HTR-8/SVneo (cell line): ENCODE data around the gene COASY.
"Not testable (repeated sequence)": the region's sequence is repeated elsewhere in the genome, so short reads cannot be mapped to it uniquely, and the experiment has no call there.

ENCODE experiments used
- DNase-seq: peaks from one replicate; pipeline ENCODE4 v3.0.0; 2011; ENCODE audit warnings: low spot score, mixed read lengths; ENCODE audit not compliant: insufficient read length
- FAIRE-seq: peaks from 2 replicates; lab custom pipeline; 2011; peaks lifted over from hg19 to GRCh38; lab: Jason Lieb, UNC

Gene COASY

DNA sequence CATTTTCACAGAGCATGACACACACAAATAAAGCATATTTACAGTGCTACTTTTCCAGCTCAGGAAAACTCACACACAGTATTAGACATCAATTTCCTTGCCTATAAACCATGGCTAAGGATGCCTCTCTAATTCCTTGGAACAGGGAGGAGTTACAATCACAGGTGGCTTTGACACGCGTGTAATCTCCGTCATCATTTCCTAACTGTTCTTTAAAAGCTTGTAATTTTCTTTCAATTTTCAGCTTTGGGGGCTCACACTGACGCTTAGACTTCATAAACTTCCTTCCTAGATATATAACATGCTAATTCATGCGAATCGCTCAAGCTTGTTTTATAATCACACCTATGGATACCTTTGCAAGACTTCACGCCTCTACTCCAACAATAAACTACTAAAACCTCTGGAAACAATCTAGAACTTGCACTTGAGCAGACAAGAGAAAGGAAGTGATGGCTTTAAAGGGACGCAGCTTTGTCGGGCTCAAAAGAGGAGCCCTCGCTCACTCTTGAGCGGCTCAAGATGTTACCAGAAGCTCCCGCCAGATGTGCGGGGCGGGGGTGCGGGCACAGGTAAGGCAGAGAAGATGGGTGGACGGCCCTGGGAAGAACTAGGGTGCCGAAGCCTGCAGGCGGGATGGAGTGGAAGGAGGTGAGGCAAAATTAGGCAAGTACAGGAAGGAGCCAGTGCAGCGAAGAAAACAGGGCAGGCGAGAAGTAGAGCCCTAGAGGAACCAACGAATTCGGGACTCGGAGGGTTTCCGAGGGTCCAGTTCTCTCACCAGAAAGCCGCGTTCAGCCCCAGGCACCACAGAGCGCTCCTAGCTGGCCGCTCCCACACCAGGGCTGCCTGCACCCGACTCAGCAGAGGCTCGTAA, 46.6 kb downstream of the COASY start:
- FAIRE-seq (no peak), DNase-seq (no peak)

DNA sequence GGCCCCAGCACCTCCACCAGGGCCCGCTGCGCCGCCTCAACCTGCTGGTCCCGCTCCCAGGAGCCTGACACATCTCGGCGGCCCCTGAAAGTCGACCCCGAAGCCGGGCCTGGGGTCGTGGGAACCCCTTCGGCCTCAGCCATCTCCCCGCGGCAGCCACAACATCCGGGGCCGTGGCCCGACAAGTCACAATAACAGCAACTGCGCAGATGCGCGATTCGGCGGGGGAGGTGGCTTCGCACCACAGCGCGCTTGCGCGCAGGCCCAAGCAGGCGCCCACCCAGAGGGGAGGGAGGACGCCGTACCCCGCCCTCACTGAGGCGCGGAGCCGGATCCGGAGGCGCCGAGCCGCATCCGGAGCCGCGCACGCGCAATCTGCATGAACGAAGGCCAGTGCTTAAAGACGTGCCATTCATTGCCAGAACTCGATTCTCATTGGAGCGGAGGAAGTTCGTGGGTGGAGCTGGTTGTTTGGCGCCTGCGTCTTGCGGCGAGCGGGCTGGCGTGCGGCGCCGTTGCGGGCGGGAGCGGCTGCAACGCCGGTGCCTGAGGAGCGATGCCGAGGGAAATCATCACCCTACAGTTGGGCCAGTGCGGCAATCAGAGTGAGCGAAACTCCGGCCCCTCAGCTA, 47.4 kb downstream of the COASY start, which contains the start of the genes RETREG3 and TUBG1:
Gene RETREG3, minus strand, starts transcription at position 193 of the 632 bp plus-strand sequence. Its CDS starts 50 bp downstream, at position 143.
Gene TUBG1, plus strand, starts transcription at position 502 of the 632 bp plus-strand sequence. Its CDS starts 55 bp downstream, at position 557.
- FAIRE-seq (peak; percentile 99), DNase-seq (peak; percentile 99)

DNA sequence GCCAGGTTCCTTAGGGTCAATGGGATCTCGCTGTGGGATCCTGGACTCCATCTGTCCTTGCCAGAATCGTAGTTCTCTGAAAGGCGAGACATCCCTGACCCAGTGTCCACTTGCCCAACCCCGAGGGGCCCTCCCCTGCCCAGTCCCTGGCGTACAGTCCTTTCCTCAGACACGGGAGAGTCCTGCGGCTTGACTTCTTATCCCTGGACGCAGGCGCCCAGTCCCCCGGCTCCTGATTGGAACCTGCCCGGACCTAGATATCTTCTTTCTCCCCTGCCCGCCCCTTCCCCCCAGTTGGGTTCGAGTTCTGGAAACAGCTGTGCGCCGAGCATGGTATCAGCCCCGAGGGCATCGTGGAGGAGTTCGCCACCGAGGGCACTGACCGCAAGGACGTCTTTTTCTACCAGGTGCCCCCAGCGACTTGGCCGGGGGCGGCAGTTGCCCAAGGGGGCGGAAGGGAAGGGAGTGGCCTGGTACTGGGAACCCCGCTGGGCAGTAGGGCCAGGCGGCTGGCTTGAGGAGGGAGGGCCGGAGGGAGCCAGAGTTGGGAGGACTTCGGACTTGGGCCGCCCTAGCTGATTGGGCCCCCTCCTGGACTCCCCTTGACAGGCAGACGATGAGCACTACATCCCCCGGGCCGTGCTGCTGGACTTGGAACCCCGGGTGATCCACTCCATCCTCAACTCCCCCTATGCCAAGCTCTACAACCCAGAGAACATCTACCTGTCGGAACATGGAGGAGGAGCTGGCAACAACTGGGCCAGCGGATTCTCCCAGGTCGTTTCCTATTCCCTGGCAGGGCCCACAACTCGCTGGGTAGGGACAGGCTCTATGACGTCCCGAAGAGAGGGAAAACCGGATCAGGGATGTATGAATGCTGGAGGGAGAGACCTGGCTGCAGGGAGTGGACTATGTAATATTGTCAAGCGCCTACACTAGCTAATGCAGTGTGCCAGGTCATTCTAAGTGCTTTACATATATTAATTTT, 48.2 kb downstream of the COASY start:
- FAIRE-seq, DNase-seq: not testable (repeated sequence)

DNA sequence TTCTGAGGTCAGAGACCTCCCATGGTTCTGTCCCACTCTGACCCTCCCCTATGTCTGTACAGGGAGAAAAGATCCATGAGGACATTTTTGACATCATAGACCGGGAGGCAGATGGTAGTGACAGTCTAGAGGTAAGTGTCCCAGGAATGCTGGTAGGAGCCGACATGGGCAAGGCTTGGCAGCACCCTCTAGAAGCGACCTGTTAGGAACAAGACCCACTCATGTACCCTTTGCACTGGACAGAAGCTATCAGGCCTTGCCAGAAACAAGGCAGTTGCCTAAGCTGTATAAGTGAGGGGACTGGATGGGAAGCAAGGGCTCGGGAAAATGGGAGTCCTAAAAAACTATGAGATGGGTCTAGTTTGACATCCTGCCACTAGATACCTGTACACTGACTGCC, 50.1 kb downstream of the COASY start:
- peak; percentile 4 for FAIRE-seq

DNA sequence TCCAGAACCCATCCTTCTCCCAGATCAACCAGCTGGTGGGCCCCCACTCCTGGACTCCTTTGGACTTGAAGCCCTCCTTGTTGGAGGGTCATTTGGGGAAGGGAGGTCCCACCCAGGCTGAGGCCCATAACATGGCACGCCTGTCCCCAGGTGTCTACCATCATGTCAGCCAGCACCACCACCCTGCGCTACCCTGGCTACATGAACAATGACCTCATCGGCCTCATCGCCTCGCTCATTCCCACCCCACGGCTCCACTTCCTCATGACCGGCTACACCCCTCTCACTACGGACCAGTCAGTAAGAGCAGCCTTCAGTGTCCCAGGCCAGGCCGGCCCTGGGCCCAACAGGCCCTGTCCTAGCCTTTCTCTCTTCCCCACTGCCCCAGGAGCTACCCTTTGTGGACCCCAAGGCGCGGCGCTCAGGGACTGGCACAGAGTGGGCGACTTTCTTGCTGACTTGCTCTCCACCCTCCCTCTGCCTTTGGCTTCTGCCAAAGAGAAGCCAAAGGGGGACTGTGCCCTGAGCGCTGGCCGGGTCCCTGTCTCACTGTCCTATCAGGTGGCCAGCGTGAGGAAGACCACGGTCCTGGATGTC, 51.8 kb downstream of the COASY start:
- no peak for FAIRE-seq

More for the DNA sequence above, 50.1 kb downstream of the COASY start:
- DNase-seq, result no peak

More for the DNA sequence above, 51.8 kb downstream of the COASY start:
- no peak for DNase-seq
